HG03064 (cell line): ENCODE results near the gene CLEC16A.

Experiments used
- ATAC-seq: cut with Tn5 transposase; IDR thresholded peaks from one replicate; pipeline ENCODE4 v1.9.1; 2021; ENCODE audit warnings: low read depth; ENCODE audit not compliant: unreplicated experiment

The CLEC16A gene

GRCh38 chr16:11107780-11108465 is 163.6 kb downstream of the CLEC16A start:
- no peak for ATAC-seq

GRCh38 chr16:11108466-11108805 is 164.1 kb downstream of the CLEC16A start:
- ATAC-seq, result no peak

GRCh38 chr16:11109566-11109965 is 165.2 kb downstream of the CLEC16A start:
- no peak for ATAC-seq

- ATAC-seq, result no peak
Measured at GRCh38 chr16:11111150-11111549, 166.8 kb downstream of the CLEC16A start.

GRCh38 chr16:11111856-11112634 is 167.7 kb downstream of the CLEC16A start:
- no peak for ATAC-seq

- no peak for ATAC-seq
Measured at GRCh38 chr16:11112723-11113348, 168.5 kb downstream of the CLEC16A start.

GRCh38 chr16:11114366-11115164 is 170.2 kb downstream of the CLEC16A start:
- ATAC-seq, result no peak

GRCh38 chr16:11117576-11118211 is 173.3 kb downstream of the CLEC16A start:
- no peak for ATAC-seq

- ATAC-seq, result no peak
Measured at GRCh38 chr16:11118479-11118878, 174.1 kb downstream of the CLEC16A start.

GRCh38 chr16:11121083-11121608 is 176.8 kb downstream of the CLEC16A start:
- no peak for ATAC-seq

GRCh38 chr16:11121914-11122692 is 177.7 kb downstream of the CLEC16A start:
- ATAC-seq, result no peak

GRCh38 chr16:11123666-11124065 is 179.3 kb downstream of the CLEC16A start:
- ATAC-seq, result no peak

GRCh38 chr16:11125936-11126335 is 181.6 kb downstream of the CLEC16A start:
- no peak for ATAC-seq

GRCh38 chr16:11126399-11127054 is 182.2 kb downstream of the CLEC16A start:
- no peak for ATAC-seq

GRCh38 chr16:11127610-11128195 is 183.3 kb downstream of the CLEC16A start:
- ATAC-seq, result no peak

- no peak for ATAC-seq
Measured at GRCh38 chr16:11128211-11129141, 184.1 kb downstream of the CLEC16A start.

- ATAC-seq, result no peak
Measured at GRCh38 chr16:11129378-11129781, 185.0 kb downstream of the CLEC16A start.
